Fibroblast of skin of left biceps (primary cell): ENCODE results near the gene PLA2G12A.
A peak's percentile ranks its signal among the peaks of the same experiment; 100 is the strongest.

ENCODE experiments used
- DNase-seq, 2 experiments: peaks; one replicate each; pipeline ENCODE4 v3.0.0-alpha.2; 2013; ENCODE audit warnings: low read depth in 2 of 2

Gene PLA2G12A

GRCh38 chr4:109729117-109729717, 653 bp downstream of the PLA2G12A start:
- no peak for DNase-seq

GRCh38 chr4:109728385-109728784, 1.5 kb downstream of the PLA2G12A start:
- no peak for DNase-seq

GRCh38 chr4:109723110-109723509, 6.8 kb downstream of the PLA2G12A start:
- DNase-seq, result no peak

GRCh38 chr4:109722357-109722756, 7.5 kb downstream of the PLA2G12A start:
- DNase-seq, result no peak

GRCh38 chr4:109721033-109721432, 8.8 kb downstream of the PLA2G12A start:
- no peak for DNase-seq

- no peak for DNase-seq
Observed at GRCh38 chr4:109719604-109720003, 10.3 kb downstream of the PLA2G12A start.

GRCh38 chr4:109718759-109719158, 11.1 kb downstream of the PLA2G12A start:
- no peak for DNase-seq

- DNase-seq, result no peak
Observed at GRCh38 chr4:109713500-109713899, 16.4 kb downstream of the PLA2G12A start.

- no peak for DNase-seq
Observed at GRCh38 chr4:109708990-109709389, 20.9 kb downstream of the PLA2G12A start.

GRCh38 chr4:109708435-109708834, 21.4 kb downstream of the PLA2G12A start:
- no peak for DNase-seq

- no peak for DNase-seq
Observed at GRCh38 chr4:109703664-109704361, 26.1 kb downstream of the PLA2G12A start.

GRCh38 chr4:109702950-109703663, 26.8 kb downstream of the PLA2G12A start, which contains the start of gene CASP6:
CASP6 (minus strand) TSS chr4:109703445; CDS start chr4:109703395, 50 bp downstream.
- DNase-seq, result peak in 1 of 2 experiments; percentile 24

GRCh38 chr4:109701566-109702410, 28.1 kb downstream of the PLA2G12A start:
- no peak for DNase-seq

GRCh38 chr4:109699553-109700225, 30.2 kb downstream of the PLA2G12A start:
- DNase-seq, result no peak

GRCh38 chr4:109698656-109699055, 31.2 kb downstream of the PLA2G12A start:
- no peak for DNase-seq

- DNase-seq, result no peak
Observed at GRCh38 chr4:109691411-109691920, 38.4 kb downstream of the PLA2G12A start.

- DNase-seq, result no peak
Observed at GRCh38 chr4:109690690-109691410, 39.0 kb downstream of the PLA2G12A start.

GRCh38 chr4:109684727-109685126, 45.1 kb downstream of the PLA2G12A start:
- no peak for DNase-seq

- no peak for DNase-seq
Observed at GRCh38 chr4:109683621-109684253, 46.1 kb downstream of the PLA2G12A start.

- DNase-seq, result no peak
Observed at GRCh38 chr4:109682875-109683274, 47.0 kb downstream of the PLA2G12A start.
